Kidney epithelial cell (primary cell): ENCODE measurements around the gene VIPR1. TPM values are rescaled to one million over a fixed set of nuclear protein-coding genes. Genes with fewer than 3 reads are reported as not detected.
A peak's percentile ranks its signal among the peaks of the same experiment; 100 is the strongest.

ENCODE experiments used
- DNase-seq: peaks from one replicate; pipeline ENCODE4 v3.0.0-alpha.2; 2010; ENCODE audit warnings: low read depth
- H3K27me3 ChIP-seq: 2 replicates; pipeline ENCODE4 v1.6.0; 2011; ENCODE audit warnings: low read length; ENCODE audit not compliant: control insufficient read depth, insufficient read depth
- H3K36me3 ChIP-seq: 2 replicates; pipeline ENCODE4 v1.5.1; 2011; ENCODE audit warnings: low read length; ENCODE audit not compliant: control insufficient read depth, insufficient read depth
- H3K4me3 ChIP-seq: 2 replicates; pipeline ENCODE4 v1.5.1; 2011; ENCODE audit warnings: low read depth, mild to moderate bottlenecking, control low read depth, low read length
- total RNA-seq: library from RNA; depleted of rRNA; stranded (reverse); fragments of >200 nt; gene quantifications from 2 replicates; pipeline ENCODE4 v1.2.3, GENCODE V29; 2015
- TF ChIP-seq, protein P1 (sequence below): IDR thresholded peaks from 2 replicates; pipeline ENCODE4 v1.5.1; 2011; ENCODE audit warnings: mild to moderate bottlenecking, moderate library complexity, low read length, control low read depth, inconsistent platforms; ENCODE audit not compliant: insufficient read depth, poor library complexity, severe bottlenecking

The VIPR1 gene
- total RNA-seq, 1 donor from 2014 or later: 1.3 TPM

DNA sequence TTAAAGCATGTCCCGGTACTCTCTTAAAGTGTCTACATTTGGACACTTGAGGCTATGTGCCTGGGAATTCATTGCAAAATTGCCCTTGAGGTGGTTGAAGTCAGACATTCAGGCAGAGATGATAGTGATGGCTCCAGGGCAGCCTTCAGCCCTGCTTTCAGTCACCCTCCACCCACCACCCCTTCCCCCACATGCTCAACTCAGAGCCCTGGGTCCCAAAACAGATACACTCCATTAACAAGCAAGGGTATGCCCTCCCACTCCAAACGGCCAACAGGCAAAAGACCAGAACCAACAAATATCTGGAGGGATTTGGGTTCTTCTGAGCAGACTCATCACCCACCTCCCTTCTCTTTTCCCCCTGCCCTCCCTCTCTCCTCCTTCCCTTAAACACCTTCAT lies 29.9 kb upstream of the VIPR1 start:
- TF ChIP-seq, protein P1, sequence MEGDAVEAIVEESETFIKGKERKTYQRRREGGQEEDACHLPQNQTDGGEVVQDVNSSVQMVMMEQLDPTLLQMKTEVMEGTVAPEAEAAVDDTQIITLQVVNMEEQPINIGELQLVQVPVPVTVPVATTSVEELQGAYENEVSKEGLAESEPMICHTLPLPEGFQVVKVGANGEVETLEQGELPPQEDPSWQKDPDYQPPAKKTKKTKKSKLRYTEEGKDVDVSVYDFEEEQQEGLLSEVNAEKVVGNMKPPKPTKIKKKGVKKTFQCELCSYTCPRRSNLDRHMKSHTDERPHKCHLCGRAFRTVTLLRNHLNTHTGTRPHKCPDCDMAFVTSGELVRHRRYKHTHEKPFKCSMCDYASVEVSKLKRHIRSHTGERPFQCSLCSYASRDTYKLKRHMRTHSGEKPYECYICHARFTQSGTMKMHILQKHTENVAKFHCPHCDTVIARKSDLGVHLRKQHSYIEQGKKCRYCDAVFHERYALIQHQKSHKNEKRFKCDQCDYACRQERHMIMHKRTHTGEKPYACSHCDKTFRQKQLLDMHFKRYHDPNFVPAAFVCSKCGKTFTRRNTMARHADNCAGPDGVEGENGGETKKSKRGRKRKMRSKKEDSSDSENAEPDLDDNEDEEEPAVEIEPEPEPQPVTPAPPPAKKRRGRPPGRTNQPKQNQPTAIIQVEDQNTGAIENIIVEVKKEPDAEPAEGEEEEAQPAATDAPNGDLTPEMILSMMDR: no peak
- H3K27me3 ChIP-seq: peaks cover 2% of the 10 kb centered on the region
- no peak for DNase-seq
- H3K36me3 ChIP-seq: no peaks in the 10 kb centered on the region
- no peak overlapping the region for H3K4me3 ChIP-seq

GRCh38 chr3:42473083-42473932 lies 29.1 kb upstream of the VIPR1 start:
- TF ChIP-seq, protein P1: no peak
- Histone ChIP-seq H3K36me3 (no peaks in the 10 kb centered on the region), H3K4me3 (no peak overlapping the region), H3K27me3 (peaks cover 2% of the 10 kb centered on the region)
- no peak for DNase-seq

DNA sequence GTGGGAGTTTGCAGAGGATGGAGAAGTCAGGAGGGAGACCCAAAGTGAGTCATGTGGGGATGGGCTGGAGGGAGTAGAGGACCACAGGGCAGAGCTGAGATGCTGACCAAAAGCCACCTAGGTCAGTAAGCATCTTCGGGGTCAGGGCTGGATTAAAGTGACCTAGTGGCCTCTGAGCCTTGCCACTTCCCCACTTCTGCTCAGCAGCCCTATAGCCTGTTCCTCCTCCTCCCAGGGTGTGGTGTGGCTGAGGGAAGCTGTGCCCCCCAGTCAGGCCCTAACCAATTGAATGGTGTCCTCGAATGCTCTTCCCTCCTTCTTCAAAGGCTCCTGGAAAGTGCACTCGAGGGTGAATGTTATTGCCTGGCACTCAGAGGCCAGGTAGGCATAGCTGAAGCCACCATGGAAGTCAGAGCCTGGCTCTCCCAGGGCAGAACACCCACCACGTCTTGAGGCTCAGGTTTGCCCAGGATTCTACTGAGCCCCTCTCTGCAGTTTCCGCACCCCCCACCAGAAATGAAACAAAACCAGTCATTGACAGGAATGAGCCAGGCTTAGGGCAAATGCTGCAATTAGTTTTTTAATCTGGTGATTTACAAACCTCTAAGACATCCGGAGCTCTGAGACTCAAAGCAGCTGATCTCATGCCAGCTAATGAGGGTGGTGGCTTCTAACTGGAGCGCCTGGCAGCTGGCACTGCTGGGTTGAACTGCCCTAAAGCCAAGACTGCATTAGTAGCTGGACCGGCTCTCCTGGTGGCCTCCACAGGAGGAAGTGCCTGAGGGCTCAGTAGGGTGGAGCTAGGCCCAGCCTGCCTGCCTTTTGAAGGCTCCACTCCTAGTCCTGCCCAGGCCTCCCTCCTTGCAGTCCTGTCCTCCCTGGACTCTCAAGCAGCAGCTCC lies 26.0 kb upstream of the VIPR1 start:
- peak; percentile 19 for DNase-seq
- no peak overlapping the region for H3K4me3 ChIP-seq
- peaks cover 2% of the 10 kb centered on the region for H3K27me3 ChIP-seq
- no peaks in the 10 kb centered on the region for H3K36me3 ChIP-seq
- TF ChIP-seq, protein P1: no peak

DNA sequence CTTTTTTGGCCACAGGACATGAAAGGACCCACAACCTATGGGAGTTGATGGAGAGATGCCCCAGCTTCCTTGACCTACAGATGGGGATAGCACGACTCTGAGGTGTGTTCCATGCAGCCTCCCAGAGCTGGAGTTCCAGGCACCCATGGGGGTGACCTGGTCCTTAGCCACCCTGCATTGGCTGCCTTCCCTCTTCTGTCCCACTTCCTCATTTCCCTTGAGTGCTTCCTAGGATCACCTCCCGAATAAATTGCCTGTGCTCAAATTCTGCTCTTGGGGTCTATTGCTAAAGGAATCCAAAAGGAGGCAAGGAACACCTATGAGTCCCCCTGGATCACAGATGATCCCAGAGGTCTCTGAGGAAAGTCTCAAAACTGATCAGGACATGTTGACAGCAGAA lies 24.7 kb upstream of the VIPR1 start:
- Histone ChIP-seq H3K4me3 (no peak overlapping the region), H3K36me3 (no peaks in the 10 kb centered on the region), H3K27me3 (peaks cover 2% of the 10 kb centered on the region)
- DNase-seq: no peak
- TF ChIP-seq, protein P1: no peak

- TF ChIP-seq, protein P1: no peak
- Histone ChIP-seq H3K36me3 (no peaks in the 10 kb centered on the region), H3K27me3 (no peaks in the 10 kb centered on the region), H3K4me3 (no peak overlapping the region)
- no peak for DNase-seq
Observed at GRCh38 chr3:42478830-42479229, 23.6 kb upstream of the VIPR1 start.
